ENCODE data around the gene FCN1.

The FCN1 gene

DNA sequence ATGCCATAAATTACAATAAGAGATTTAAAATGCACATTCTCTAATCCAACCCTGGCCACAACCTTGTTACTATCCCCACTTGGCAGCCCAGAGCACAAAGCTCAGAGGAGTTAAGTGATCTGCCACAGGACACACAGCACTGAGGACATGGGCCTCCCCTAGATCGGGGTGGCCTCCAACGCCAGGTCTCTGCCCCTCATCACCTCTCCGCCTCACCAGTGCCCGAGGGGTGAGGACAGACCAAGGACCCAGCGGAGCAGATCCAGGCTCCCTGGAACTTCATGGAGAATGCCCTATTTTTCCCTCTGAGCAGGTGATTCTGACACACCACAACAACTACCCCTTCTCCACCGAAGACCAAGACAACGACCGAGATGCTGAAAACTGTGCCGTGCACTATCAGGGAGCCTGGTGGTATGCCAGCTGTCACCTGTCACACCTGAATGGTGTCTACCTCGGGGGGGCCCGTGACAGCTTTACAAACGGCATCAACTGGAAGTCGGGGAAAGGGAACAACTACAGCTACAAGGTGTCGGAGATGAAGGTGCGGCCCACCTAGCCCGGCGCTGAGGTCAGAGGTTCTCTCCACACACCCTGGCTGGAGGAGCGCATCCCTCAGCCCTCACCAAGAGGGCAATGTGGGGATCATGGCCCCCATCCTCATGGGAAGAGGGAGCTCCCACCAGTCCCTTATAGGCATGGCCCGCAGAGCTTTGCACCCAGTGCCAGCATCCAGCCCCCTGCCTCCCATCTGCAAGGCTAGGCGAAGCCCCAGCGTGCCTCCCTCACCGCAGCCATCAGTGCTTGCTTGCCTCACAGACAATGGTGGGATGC lies 49.6 kb downstream of the FCN1 start:
- no peak overlapping the region for H3K4me3 ChIP-seq (ENCODE audit: low read depth, low read length)
- TF ChIP-seq, protein P1, sequence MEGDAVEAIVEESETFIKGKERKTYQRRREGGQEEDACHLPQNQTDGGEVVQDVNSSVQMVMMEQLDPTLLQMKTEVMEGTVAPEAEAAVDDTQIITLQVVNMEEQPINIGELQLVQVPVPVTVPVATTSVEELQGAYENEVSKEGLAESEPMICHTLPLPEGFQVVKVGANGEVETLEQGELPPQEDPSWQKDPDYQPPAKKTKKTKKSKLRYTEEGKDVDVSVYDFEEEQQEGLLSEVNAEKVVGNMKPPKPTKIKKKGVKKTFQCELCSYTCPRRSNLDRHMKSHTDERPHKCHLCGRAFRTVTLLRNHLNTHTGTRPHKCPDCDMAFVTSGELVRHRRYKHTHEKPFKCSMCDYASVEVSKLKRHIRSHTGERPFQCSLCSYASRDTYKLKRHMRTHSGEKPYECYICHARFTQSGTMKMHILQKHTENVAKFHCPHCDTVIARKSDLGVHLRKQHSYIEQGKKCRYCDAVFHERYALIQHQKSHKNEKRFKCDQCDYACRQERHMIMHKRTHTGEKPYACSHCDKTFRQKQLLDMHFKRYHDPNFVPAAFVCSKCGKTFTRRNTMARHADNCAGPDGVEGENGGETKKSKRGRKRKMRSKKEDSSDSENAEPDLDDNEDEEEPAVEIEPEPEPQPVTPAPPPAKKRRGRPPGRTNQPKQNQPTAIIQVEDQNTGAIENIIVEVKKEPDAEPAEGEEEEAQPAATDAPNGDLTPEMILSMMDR (IDR thresholded peaks at IDR 0.05; ENCODE audit: borderline replicate concordance, insufficient read depth, low read depth, low read length), result no peak

DNA sequence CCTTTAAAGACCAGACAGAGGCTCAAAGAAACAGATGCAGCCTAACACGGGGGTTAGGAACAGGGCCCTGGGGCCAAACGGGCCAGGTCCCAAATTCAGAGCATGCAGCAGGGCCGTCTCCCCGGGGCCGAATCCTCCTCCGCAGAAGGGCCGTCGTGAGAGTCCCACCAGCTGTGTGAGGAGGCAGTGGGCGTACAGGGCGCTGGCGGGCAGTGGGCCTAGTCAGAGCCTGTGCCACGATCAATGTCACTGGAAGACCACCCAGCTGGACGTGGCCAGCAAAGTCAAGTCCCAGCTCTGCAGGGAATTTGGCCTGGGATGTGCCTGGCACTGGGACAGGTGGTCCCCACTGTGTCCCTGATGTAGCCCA lies 52.9 kb downstream of the FCN1 start:
- TF ChIP-seq, protein P1 (IDR thresholded peaks at IDR 0.05; ENCODE audit: borderline replicate concordance, insufficient read depth, low read depth, low read length), result no peak
- no peak overlapping the region for H3K4me3 ChIP-seq (ENCODE audit: low read depth, low read length)

DNA sequence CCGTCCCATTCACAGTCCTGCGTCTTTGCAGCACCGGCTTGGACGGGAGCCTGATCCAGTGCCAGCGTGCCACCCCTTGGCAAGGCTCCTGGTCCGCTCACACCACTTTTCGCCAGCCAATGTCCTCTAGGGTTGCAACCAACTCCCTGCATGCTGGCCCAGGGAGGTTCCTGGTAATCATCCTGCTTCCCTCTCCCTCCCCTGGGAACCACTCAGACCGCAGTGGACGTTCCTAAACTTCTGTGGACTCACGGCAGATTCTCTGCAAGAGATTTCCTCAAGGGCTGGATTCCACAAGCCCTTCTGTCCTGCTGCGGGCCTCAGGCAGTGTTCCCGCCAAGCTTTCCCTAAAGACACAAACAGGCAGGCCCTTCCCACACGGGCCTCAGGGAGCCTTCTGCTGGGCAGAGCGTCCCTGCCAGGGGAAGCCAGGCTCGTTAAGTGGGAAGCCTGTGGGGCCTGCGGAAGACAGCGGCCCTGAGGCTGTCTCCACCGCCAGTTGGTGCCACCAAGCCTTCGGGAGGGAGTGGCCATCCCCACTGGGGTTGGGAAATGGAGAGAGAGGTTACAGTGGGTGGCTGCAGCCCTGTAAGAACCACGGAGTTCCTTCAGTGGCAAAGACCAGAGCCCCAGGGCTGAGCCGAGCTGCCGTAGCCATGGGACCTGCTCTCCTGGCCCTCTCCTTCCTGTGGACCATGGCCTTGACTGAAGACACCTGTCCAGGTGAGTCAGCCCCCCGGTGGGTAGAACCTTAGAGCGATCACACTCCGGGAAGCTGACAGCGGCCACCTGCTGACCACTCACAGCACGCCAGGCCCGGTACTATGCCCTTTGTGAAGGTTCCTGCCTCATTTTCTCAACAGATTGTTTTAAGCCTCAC lies 53.5 kb downstream of the FCN1 start:
- no peak overlapping the region for H3K4me3 ChIP-seq (ENCODE audit: low read depth, low read length)
- TF ChIP-seq, protein P1 (IDR thresholded peaks at IDR 0.05; ENCODE audit: borderline replicate concordance, insufficient read depth, low read depth, low read length), result no peak

DNA sequence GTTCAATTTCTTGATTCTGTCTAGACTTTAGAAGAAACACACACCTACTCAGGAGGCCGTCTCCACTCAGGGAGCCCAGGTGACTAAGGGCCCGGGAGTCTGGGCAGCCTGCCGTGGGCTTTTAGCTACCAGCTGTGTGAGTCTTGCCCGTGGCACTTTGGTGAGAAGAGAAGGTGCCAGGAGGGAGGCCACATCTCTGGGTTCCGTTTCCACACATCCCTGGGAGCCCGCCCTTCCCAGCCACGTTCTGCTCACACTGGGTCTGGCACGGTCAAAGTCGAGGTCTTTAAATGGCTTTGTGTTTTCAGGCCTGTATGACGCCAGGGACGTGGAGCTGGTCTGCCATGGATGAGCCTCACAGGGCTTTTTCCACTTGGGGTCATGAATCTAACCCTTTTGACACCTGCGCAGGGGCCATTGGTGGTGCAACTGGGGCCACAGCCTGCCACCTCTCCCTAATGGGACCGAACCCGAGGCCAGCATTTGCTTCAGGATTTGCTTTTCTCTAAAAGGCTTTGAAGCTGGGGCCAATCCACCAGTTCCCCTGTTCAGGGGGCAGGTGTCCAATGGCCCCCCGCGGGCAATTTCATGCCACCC lies 54.3 kb downstream of the FCN1 start:
- TF ChIP-seq, protein P1 (IDR thresholded peaks at IDR 0.05; ENCODE audit: borderline replicate concordance, insufficient read depth, low read depth, low read length), result no peak
- H3K4me3 ChIP-seq (ENCODE audit: low read depth, low read length), result no peak overlapping the region

DNA sequence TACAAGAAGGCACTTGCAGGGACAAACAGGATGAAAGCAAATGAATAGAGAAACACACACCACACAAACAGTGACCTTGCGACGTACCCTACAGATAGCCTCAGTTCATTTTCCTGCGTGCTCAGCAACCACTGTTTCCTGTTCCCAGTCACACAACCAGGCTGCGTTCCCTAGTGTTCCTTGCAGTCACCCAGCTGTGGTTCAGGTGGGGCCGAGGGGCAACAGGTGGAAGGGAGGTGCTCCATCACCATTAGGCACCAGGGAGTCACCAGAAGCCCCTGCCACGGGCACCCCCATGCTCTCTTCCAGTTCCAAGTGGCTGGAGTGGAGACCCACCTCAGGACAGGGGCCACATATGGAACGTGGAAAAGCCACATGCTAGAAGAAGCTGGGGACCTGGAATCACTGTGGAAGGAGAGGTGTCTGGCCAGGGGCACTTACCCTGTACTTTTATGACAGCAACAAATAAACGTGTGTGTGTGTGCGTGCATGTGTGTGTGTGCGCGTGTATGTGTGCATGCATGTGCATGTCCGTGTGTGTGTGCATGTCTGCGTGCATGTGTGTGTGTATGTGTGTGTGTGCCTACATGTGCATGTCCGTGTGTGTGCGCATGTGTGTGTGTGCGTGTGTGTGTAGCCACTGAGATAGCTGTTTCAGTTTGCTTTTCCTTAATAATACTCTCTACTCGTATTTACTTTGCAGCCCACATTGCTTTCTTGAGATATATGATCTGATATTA lies 55.9 kb downstream of the FCN1 start:
- H3K4me3 ChIP-seq (ENCODE audit: low read depth, low read length), result no peak overlapping the region
- TF ChIP-seq, protein P1 (IDR thresholded peaks at IDR 0.05; ENCODE audit: borderline replicate concordance, insufficient read depth, low read depth, low read length), result no peak

DNA sequence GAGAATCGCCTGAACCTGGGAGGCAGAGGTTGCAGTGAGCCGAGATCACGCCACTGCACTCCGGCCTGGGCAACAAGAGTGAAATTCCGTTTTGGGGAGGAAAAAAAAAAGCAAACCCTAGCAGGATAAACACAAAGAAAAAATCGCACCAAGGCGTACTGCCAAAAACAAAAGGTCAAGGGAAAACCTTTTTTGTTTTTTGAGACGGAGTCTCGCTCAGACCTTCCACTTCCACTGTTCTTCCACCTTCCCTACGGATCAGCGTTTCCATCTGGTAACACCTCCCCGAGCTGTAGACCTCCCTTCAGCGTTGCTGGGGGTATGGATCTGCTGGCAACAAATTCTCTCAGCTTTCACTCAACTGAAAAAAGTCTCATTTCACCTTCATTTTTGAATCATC lies 57.2 kb downstream of the FCN1 start:
- TF ChIP-seq, protein P1 (IDR thresholded peaks at IDR 0.05; ENCODE audit: borderline replicate concordance, insufficient read depth, low read depth, low read length), result no peak
- no peak overlapping the region for H3K4me3 ChIP-seq (ENCODE audit: low read depth, low read length)

Data from GM12875 (cell line).